C4-2B (cell line): Measurements from ENCODE around the gene PARD3.

ENCODE experiments used
- H3K27ac ChIP-seq: fragments of 450-650 bp; 2 replicates; pipeline ENCODE4 v1.5.1; 2017
- ZFX ChIP-seq: fragments of 450-650 bp; IDR thresholded peaks from 2 replicates; pipeline ENCODE4 v1.6.1; 2017
- TF ChIP-seq, protein P1 (sequence below): fragments of 450-650 bp; conservative IDR thresholded peaks from 2 replicates; pipeline ENCODE4 v1.5.1; 2017; ENCODE audit warnings: mild to moderate bottlenecking

PARD3 gene

DNA sequence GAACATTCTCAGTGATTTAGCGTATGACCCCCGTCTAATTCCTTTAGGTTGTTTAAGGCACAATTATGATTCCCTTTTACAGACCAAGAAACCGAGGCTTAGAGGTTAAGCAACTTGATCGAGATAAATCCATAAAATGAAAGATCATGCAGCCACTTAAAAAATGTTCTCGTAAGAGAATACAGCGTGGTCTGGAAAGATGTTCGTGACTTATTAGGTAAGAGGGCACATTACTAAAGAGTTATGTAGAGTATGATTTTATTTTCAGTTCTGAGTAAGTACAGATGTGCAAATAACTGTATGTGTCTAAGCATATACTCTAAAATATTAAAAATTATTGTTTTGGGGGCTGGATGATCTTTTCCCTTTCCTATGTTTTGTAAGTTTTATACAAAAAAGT, 575.1 kb downstream of the PARD3 start:
- TF ChIP-seq, protein P1, sequence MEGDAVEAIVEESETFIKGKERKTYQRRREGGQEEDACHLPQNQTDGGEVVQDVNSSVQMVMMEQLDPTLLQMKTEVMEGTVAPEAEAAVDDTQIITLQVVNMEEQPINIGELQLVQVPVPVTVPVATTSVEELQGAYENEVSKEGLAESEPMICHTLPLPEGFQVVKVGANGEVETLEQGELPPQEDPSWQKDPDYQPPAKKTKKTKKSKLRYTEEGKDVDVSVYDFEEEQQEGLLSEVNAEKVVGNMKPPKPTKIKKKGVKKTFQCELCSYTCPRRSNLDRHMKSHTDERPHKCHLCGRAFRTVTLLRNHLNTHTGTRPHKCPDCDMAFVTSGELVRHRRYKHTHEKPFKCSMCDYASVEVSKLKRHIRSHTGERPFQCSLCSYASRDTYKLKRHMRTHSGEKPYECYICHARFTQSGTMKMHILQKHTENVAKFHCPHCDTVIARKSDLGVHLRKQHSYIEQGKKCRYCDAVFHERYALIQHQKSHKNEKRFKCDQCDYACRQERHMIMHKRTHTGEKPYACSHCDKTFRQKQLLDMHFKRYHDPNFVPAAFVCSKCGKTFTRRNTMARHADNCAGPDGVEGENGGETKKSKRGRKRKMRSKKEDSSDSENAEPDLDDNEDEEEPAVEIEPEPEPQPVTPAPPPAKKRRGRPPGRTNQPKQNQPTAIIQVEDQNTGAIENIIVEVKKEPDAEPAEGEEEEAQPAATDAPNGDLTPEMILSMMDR, result no peak
- no peak for TF ChIP-seq ZFX
- no peak overlapping the region for H3K27ac ChIP-seq

DNA sequence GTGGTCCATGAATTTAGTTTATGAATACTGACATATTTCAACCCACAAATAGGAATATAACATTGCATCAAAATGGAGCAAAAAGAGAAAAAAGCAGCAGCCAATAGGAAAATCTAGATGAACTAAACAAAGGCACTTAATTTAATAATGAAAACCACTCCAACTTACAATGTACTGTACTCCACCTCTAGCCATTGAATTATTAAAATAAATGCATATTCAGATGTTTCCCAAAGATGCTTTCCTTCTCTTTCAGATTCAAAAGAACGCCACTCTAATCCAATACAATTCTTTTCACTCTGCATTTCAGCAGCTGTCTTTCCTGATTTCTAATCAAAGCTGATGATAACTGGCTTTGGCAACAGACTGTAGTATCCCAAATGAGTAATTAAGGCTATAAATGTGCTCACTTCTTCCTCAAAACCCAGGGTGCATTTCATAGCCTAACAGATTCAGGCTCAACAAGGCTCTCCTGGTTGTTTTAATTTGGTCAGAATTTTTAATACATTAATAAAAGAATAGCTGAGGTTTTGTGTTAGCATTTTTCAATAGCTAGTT, 577.1 kb downstream of the PARD3 start:
- H3K27ac ChIP-seq, result no peak overlapping the region

DNA sequence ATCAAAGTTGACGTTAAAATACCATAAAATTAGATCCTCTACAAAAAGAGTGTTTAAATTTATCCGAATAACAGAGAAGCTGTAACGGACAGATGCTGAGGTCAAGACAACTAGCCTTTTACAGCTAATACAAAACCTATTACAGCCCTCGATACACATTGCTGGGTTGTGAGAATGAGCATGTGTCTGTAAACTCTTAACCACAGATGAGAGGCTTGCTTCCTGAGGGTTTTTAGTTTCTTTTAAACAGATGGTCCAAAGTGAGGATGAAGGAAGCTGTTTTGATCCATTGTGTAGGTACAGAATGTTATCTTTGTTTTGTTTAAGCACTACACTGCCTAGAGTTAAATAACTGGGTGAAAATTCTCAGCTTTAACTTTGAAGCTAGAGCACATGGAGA, 578.2 kb downstream of the PARD3 start:
- no peak for TF ChIP-seq ZFX
- TF ChIP-seq, protein P1, result no peak
- H3K27ac ChIP-seq, result no peak overlapping the region

More for the DNA sequence above, 577.1 kb downstream of the PARD3 start:
- TF ChIP-seq, protein P1, result no peak
- TF ChIP-seq ZFX, result no peak

DNA sequence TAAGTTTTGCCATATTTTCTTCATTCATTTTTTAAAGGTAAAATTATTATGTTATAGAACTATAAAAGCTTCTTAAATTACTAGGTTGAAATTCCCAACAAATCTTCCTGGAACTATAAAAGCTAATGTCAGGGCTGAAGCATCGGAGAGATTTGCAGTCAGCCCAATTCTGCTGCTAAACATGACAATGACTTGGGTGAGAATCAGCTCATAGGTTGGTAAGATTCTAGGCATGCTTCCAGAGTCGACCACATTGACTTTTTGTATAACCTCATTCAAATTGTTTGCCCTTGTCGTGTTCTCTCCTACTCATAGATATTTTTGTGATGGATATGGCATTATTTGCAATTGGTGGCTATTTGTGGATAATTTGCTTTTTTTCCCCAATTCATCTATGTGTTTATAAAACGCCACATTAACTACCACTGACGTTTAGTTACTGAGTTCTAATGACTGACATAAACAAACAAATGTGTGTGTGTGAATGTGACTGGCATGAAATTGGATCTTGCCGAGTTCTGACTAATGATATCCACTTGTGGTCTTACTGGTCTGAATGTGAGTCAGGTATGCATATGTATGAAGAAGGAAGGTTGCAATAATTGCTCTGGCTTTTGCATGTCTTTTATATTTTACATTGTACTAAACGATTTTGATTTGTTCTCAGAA, 579.8 kb downstream of the PARD3 start:
- TF ChIP-seq, protein P1, result no peak
- no peak for TF ChIP-seq ZFX
- H3K27ac ChIP-seq, result no peak overlapping the region

DNA sequence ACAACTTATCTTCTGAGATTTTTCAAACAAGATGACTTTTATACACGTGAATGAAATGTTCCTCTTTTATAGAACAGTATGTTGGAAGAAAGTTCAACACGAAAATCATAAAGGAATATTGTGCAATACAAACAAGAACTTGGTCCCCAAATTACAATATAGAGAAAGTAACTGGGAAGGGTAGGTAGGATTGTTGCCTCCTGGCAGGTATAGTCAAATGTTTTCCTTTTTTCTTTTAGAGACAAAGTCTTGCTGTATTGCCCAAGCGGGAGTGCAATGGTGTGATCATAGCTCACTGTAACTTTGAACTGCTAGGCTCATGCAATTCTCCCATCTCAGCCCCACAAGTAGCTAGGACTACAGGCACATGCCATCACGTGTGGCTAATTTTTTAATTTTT, 582.6 kb downstream of the PARD3 start:
- TF ChIP-seq ZFX, result no peak
- TF ChIP-seq, protein P1, result no peak
- no peak overlapping the region for H3K27ac ChIP-seq

DNA sequence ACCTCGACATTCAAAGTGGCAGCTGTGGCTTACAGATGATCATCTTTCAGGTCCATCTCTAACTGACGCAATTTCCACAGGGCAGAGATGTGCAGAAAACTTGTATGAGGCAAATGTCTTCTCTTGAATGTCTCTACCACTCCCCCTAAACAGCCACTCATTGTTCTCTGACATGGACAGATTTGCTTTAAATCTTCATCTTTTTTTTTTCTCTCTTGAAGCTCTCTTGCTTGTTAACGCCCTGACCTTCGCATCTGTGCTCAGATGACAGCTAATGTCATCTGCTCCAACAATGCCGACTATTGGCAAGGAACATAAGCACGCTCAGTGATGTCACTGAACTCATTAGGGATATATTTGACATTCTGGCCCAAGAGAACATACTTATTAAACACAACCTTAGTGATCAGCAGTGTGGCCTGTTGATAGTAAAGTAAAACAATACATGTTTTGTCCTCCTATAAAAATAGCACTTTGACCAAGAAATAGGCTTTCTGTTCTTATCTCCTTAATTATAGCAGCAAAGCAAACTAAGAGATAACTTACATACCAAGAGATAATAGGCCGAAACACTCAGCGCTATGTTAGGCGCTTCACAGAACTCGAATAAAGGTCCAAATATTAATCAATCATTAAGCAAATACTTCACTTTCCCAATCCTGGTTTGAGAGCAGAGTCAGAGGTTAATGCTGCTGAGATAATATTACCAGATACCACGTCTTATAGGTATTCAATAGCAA, 583.5 kb downstream of the PARD3 start:
- H3K27ac ChIP-seq, result no peak overlapping the region

More for the DNA sequence above, 583.5 kb downstream of the PARD3 start:
- TF ChIP-seq, protein P1, result no peak
